HepG2 (cell line): ENCODE results near the gene NFS1. TPM values are rescaled to one million over a fixed set of nuclear protein-coding genes. Genes with fewer than 3 reads are reported as not detected.

Experiments
- FIP1L1 ChIP-seq: fragments of 200-400 bp; formaldehyde crosslinking; IDR thresholded peaks from 2 replicates; pipeline ENCODE4 v1.6.1; 2018; ENCODE audit warnings: low read depth, mild to moderate bottlenecking, low read length, moderate library complexity, borderline replicate concordance; ENCODE audit not compliant: insufficient read depth
- GTF3A ChIP-seq: sonication (generic); formaldehyde crosslinking; conservative IDR thresholded peaks from 2 replicates; pipeline ENCODE4 v1.4.0; 2020; ENCODE audit warnings: mild to moderate bottlenecking, missing genetic modification reagents
- HNRNPK ChIP-seq: fragments of 200-400 bp; formaldehyde crosslinking; IDR thresholded peaks from 2 replicates; pipeline ENCODE4 v1.6.1; 2018; ENCODE audit warnings: low read length, low read depth, moderate library complexity, mild to moderate bottlenecking; ENCODE audit not compliant: poor library complexity, severe bottlenecking
- KDM5B ChIP-seq: sonication (generic); formaldehyde crosslinking; IDR thresholded peaks from 2 replicates; pipeline ENCODE4 v1.4.0; 2020; ENCODE audit warnings: missing genetic modification reagents, mild to moderate bottlenecking, borderline replicate concordance
- MEIS2 ChIP-seq: sonication (generic); formaldehyde crosslinking; IDR thresholded peaks from 2 replicates; pipeline ENCODE4 v1.9.0; 2021; ENCODE audit warnings: mild to moderate bottlenecking, missing genetic modification reagents
- NKX3-1 ChIP-seq: sonication (generic); formaldehyde crosslinking; IDR thresholded peaks from 2 replicates; pipeline ENCODE4 v1.5.0; 2020; ENCODE audit warnings: missing genetic modification reagents
- RBM39 ChIP-seq: fragments of 200-400 bp; formaldehyde crosslinking; IDR thresholded peaks from one replicate; pipeline ENCODE4 v1.6.1; 2018; ENCODE audit warnings: antibody characterized with exemption, mild to moderate bottlenecking, low read depth, low read length; ENCODE audit not compliant: poor library complexity, severe bottlenecking
- ZNF235 ChIP-seq: sonication (generic); formaldehyde crosslinking; IDR thresholded peaks from 2 replicates; pipeline ENCODE4 v1.8.1; 2023; ENCODE audit warnings: mild to moderate bottlenecking, missing genetic modification reagents, borderline replicate concordance
- ZNF382 ChIP-seq: sonication (generic); formaldehyde crosslinking; IDR thresholded peaks from 2 replicates; pipeline ENCODE4 v1.5.0; 2020; ENCODE audit warnings: missing genetic modification reagents, mild to moderate bottlenecking, borderline replicate concordance
- ZNF572 ChIP-seq: sonication (generic); formaldehyde crosslinking; IDR thresholded peaks from 2 replicates; pipeline ENCODE4 v1.5.1; 2020; ENCODE audit warnings: mild to moderate bottlenecking, missing genetic modification reagents
- polyA plus RNA-seq, 8 experiments: library from polyadenylated mRNA; depleted of rRNA in 3 of 8; stranded (reverse) in 7 of 8; unstranded in 1 of 8; fragments of >200 nt; fragmentation: Illumina TruSeq in 4 of 8; extraction: Trizol in 4 of 8; gene quantifications; 2 replicates each; pipeline versions ENCODE4 v1.2.1 to v1.2.3, GENCODE V29; 2011 to 2016; ENCODE audit warnings: low read depth in 4 of 8, missing spikeins in 1 of 8, mixed read lengths in 1 of 8; ENCODE audit not compliant: insufficient read depth in 1 of 8
- total RNA-seq, 5 experiments: library from RNA; depleted of rRNA; stranded (reverse); fragments of >200 nt; fragmentation: Illumina TruSeq; extraction: Trizol; gene quantifications; 2 replicates each; pipeline ENCODE4 v1.2.3, GENCODE V29; 2016; ENCODE audit warnings: low read depth in 1 of 5
- TF ChIP-seq, protein P1 (sequence below): sonication (generic); formaldehyde crosslinking; IDR thresholded peaks from 2 replicates; pipeline ENCODE4 v1.8.1; 2023; ENCODE audit warnings: mild to moderate bottlenecking, missing genetic modification reagents
- TF ChIP-seq, protein P2 (sequence below): IDR thresholded peaks from 2 replicates; pipeline ENCODE4 v1.6.1; 2012; ENCODE audit warnings: low read length, improper control_type of control experiment
- TF ChIP-seq, protein P3 (sequence below): sonication (generic); formaldehyde crosslinking; IDR thresholded peaks from 2 replicates; pipeline ENCODE4 v1.9.0; 2022; ENCODE audit warnings: missing genetic modification reagents, mild to moderate bottlenecking, borderline replicate concordance
- TF ChIP-seq, protein P4 (sequence below): sonication (generic); formaldehyde crosslinking; IDR thresholded peaks from 2 replicates; pipeline ENCODE4 v1.4.0; 2020; ENCODE audit warnings: mild to moderate bottlenecking, missing genetic modification reagents
- TF ChIP-seq, protein P5 (sequence below): IDR thresholded peaks from 2 replicates; pipeline ENCODE4 v1.6.1; 2016; ENCODE audit warnings: low read depth
- TF ChIP-seq, protein P6 (sequence below): IDR thresholded peaks from 2 replicates; pipeline ENCODE4 v1.6.1; 2016; ENCODE audit warnings: missing biosample characterization, missing genetic modification reagents, low read depth

The NFS1 gene
- total and polyA plus RNA-seq, 2 of the 13 experiments (the other 11 are each of a cell fraction or from before 2014, with no cell fraction given): 65.9 to 88.1 TPM

DNA sequence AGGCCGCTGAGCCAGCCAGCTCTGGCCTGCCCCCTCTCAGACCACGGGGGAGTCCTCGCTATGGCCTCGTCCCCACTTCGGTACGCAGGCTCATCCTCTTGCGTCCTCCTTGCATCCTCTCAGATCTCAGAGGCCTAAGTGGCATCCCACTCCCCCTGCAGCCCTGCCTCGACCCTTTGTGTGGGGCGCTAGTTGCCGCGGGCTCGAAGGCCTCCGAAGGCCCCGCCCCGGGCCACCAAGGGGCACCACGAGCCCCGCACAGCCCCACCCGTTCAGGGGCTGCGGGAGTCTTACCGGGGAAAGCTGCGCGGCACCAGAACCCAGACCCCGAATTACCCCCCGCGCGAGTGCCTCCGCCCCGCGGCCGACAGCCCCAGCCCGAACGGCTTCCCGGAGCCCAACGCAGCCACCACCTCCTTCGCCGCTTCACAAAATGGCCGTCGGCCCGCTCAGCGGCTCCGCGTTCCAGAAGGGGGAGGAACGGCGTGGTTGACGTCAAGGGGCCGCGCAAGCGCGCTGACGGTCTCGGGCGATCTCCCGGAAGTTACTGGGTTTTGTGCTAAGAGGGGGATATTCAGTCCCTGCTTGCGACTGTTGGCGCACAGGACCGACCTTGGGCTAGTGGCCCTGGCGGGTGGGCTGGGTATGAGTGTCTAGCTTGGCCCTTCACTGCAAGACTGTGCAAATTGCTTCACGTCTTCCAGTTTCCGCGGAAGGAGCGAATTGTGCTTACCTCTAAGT, 34.5 kb downstream of the NFS1 start, which contains the start of the genes CPNE1 and RBM12 (continued):
- TF ChIP-seq GTF3A (CRISPR knock-in tag): peak; percentile 82
- TF ChIP-seq ZNF235 (CRISPR knock-in tag): peak; percentile 90
- peak; percentile 95 for TF ChIP-seq RBM39
- TF ChIP-seq HNRNPK: peak; percentile 83
- TF ChIP-seq, protein P1, sequence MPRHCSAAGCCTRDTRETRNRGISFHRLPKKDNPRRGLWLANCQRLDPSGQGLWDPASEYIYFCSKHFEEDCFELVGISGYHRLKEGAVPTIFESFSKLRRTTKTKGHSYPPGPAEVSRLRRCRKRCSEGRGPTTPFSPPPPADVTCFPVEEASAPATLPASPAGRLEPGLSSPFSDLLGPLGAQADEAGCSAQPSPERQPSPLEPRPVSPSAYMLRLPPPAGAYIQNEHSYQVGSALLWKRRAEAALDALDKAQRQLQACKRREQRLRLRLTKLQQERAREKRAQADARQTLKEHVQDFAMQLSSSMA: no peak
- peak; percentile 68; the same call in 1 of the 2 replicates for TF ChIP-seq FIP1L1
- peak; percentile 99 for TF ChIP-seq KDM5B
- TF ChIP-seq MEIS2 (CRISPR knock-in tag): peak; percentile 87; the same call in 1 of the 2 replicates
- TF ChIP-seq NKX3-1: no peak; the same call in 1 of the 2 replicates
- TF ChIP-seq, protein P2, sequence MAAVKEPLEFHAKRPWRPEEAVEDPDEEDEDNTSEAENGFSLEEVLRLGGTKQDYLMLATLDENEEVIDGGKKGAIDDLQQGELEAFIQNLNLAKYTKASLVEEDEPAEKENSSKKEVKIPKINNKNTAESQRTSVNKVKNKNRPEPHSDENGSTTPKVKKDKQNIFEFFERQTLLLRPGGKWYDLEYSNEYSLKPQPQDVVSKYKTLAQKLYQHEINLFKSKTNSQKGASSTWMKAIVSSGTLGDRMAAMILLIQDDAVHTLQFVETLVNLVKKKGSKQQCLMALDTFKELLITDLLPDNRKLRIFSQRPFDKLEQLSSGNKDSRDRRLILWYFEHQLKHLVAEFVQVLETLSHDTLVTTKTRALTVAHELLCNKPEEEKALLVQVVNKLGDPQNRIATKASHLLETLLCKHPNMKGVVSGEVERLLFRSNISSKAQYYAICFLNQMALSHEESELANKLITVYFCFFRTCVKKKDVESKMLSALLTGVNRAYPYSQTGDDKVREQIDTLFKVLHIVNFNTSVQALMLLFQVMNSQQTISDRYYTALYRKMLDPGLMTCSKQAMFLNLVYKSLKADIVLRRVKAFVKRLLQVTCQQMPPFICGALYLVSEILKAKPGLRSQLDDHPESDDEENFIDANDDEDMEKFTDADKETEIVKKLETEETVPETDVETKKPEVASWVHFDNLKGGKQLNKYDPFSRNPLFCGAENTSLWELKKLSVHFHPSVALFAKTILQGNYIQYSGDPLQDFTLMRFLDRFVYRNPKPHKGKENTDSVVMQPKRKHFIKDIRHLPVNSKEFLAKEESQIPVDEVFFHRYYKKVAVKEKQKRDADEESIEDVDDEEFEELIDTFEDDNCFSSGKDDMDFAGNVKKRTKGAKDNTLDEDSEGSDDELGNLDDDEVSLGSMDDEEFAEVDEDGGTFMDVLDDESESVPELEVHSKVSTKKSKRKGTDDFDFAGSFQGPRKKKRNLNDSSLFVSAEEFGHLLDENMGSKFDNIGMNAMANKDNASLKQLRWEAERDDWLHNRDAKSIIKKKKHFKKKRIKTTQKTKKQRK: no peak
- peak; percentile 99 for TF ChIP-seq ZNF572 (CRISPR knock-in tag)
- TF ChIP-seq, protein P3, sequence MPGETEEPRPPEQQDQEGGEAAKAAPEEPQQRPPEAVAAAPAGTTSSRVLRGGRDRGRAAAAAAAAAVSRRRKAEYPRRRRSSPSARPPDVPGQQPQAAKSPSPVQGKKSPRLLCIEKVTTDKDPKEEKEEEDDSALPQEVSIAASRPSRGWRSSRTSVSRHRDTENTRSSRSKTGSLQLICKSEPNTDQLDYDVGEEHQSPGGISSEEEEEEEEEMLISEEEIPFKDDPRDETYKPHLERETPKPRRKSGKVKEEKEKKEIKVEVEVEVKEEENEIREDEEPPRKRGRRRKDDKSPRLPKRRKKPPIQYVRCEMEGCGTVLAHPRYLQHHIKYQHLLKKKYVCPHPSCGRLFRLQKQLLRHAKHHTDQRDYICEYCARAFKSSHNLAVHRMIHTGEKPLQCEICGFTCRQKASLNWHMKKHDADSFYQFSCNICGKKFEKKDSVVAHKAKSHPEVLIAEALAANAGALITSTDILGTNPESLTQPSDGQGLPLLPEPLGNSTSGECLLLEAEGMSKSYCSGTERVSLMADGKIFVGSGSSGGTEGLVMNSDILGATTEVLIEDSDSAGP: peak; percentile 95
- TF ChIP-seq, protein P4, sequence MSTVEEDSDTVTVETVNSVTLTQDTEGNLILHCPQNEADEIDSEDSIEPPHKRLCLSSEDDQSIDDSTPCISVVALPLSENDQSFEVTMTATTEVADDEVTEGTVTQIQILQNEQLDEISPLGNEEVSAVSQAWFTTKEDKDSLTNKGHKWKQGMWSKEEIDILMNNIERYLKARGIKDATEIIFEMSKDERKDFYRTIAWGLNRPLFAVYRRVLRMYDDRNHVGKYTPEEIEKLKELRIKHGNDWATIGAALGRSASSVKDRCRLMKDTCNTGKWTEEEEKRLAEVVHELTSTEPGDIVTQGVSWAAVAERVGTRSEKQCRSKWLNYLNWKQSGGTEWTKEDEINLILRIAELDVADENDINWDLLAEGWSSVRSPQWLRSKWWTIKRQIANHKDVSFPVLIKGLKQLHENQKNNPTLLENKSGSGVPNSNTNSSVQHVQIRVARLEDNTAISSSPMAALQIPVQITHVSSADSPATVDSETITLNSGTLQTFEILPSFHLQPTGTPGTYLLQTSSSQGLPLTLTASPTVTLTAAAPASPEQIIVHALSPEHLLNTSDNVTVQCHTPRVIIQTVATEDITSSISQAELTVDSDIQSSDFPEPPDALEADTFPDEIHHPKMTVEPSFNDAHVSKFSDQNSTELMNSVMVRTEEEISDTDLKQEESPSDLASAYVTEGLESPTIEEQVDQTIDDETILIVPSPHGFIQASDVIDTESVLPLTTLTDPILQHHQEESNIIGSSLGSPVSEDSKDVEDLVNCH (CRISPR knock-in tag): peak; percentile 70; the same call in 1 of the 2 replicates
- TF ChIP-seq, protein P5, sequence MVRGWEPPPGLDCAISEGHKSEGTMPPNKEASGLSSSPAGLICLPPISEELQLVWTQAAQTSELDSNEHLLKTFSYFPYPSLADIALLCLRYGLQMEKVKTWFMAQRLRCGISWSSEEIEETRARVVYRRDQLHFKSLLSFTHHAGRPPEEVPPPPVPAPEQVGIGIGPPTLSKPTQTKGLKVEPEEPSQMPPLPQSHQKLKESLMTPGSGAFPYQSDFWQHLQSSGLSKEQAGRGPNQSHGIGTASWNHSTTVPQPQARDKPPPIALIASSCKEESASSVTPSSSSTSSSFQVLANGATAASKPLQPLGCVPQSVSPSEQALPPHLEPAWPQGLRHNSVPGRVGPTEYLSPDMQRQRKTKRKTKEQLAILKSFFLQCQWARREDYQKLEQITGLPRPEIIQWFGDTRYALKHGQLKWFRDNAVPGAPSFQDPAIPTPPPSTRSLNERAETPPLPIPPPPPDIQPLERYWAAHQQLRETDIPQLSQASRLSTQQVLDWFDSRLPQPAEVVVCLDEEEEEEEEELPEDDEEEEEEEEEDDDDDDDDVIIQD (CRISPR knock-in tag): peak; percentile 94
- TF ChIP-seq ZNF382 (CRISPR knock-in tag): no peak
- TF ChIP-seq, protein P6, sequence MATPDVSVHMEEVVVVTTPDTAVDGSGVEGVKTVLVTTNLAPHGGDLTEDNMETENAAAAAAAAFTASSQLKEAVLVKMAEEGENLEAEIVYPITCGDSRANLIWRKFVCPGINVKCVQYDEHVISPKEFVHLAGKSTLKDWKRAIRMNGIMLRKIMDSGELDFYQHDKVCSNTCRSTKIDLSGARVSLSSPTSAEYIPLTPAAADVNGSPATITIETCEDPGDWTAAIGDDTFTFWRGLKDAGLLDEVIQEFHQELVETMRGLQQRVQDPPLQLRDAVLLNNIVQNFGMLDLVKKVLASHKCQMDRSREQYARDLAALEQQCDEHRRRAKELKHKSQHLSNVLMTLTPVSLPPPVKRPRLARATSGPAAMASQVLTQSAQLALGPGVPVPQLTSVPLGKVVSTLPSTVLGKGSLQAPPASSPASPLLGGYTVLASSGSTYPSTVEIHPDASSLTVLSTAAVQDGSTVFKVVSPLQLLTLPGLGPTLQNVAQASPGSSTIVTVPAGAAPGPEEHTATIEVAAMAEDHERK: peak; percentile 91
